Trophoblast cell (in vitro differentiated cells and primary cell): Measurements from ENCODE around the gene ARNT2.
"Not testable (repeated sequence)": the region's sequence is repeated elsewhere in the genome, so short reads cannot be mapped to it uniquely, and the experiment has no call there.

ENCODE experiments used
- DNase-seq, 2 donors: peaks; one replicate each; pipeline ENCODE4 v3.0.0-alpha.2; 2016
- H2AFZ ChIP-seq: 2 replicates; pipeline ENCODE4 v1.6.1; 2013; ENCODE audit warnings: low read length, moderate library complexity, mild to moderate bottlenecking; ENCODE audit not compliant: insufficient read depth, poor library complexity
- H2AK5ac ChIP-seq: 2 replicates; pipeline ENCODE4 v1.6.1; 2013; ENCODE audit warnings: mild to moderate bottlenecking, low read length
- H2BK120ac ChIP-seq: 2 replicates; pipeline ENCODE4 v1.6.1; 2013; ENCODE audit warnings: low read length, mild to moderate bottlenecking, moderate library complexity; ENCODE audit not compliant: insufficient read depth, poor library complexity
- H2BK12ac ChIP-seq: 2 replicates; pipeline ENCODE4 v1.6.1; 2013; ENCODE audit warnings: mild to moderate bottlenecking, low read length, moderate library complexity
- H2BK5ac ChIP-seq: 2 replicates; pipeline ENCODE4 v1.6.1; 2013; ENCODE audit warnings: low read length, low read depth, moderate library complexity, mild to moderate bottlenecking; ENCODE audit not compliant: poor library complexity
- H3K14ac ChIP-seq: 2 replicates; pipeline ENCODE4 v1.6.1; 2013; ENCODE audit warnings: mild to moderate bottlenecking, low read length
- H3K18ac ChIP-seq: 2 replicates; pipeline ENCODE4 v1.6.1; 2013; ENCODE audit warnings: mild to moderate bottlenecking, low read length
- H3K23ac ChIP-seq: 2 replicates; pipeline ENCODE4 v1.6.1; 2013; ENCODE audit warnings: low read length
- H3K27ac ChIP-seq: 2 replicates; pipeline ENCODE4 v1.5.1; 2013; ENCODE audit warnings: low read depth, mild to moderate bottlenecking, inconsistent platforms, low read length, moderate library complexity
- H3K27me3 ChIP-seq: 2 replicates; pipeline ENCODE4 v1.6.1; 2013; ENCODE audit warnings: inconsistent platforms, mild to moderate bottlenecking, low read length, moderate library complexity; ENCODE audit not compliant: insufficient read depth
- H3K36me3 ChIP-seq, 2 experiments: 1 replicate in 1 of 2; 2 replicates in 1 of 2; pipeline ENCODE4 v1.6.1; 2013; ENCODE audit warnings: low read length in 2 of 2, mild to moderate bottlenecking in 2 of 2, moderate library complexity in 1 of 2; ENCODE audit not compliant: insufficient read depth in 2 of 2, control insufficient read depth in 1 of 2
- H3K4ac ChIP-seq: 2 replicates; pipeline ENCODE4 v1.6.1; 2013; ENCODE audit warnings: low read depth, mild to moderate bottlenecking, low read length, moderate library complexity
- H3K4me1 ChIP-seq, 2 experiments: 1 replicate in 1 of 2; 2 replicates in 1 of 2; pipeline ENCODE4 v1.6.1; 2013; ENCODE audit warnings: low read length in 2 of 2, mild to moderate bottlenecking in 2 of 2, moderate library complexity in 1 of 2; ENCODE audit not compliant: insufficient read depth in 2 of 2, control insufficient read depth in 1 of 2
- H3K4me2 ChIP-seq: 2 replicates; pipeline ENCODE4 v1.6.1; 2013; ENCODE audit warnings: inconsistent platforms, mild to moderate bottlenecking, low read length, moderate library complexity
- H3K4me3 ChIP-seq: 2 replicates; pipeline ENCODE4 v1.5.1; 2013; ENCODE audit warnings: mild to moderate bottlenecking, low read depth, low read length, inconsistent platforms
- H3K79me1 ChIP-seq: one replicate; pipeline ENCODE4 v1.6.1; 2013; ENCODE audit warnings: low read length
- H3K79me2 ChIP-seq: 2 replicates; pipeline ENCODE4 v1.6.1; 2013; ENCODE audit warnings: low read length, mild to moderate bottlenecking; ENCODE audit not compliant: control insufficient read depth, insufficient read depth, poor library complexity
- H3K9ac ChIP-seq: 2 replicates; pipeline ENCODE4 v1.6.1; 2013; ENCODE audit warnings: mild to moderate bottlenecking, low read length
- H3K9me3 ChIP-seq: 2 replicates; pipeline ENCODE4 v1.6.1; 2013; ENCODE audit warnings: low read depth, mild to moderate bottlenecking, control low read depth, inconsistent platforms, low read length; ENCODE audit not compliant: insufficient read depth
- H4K12ac ChIP-seq: 2 replicates; pipeline ENCODE4 v1.6.1; 2013; ENCODE audit warnings: low read depth, mild to moderate bottlenecking, low read length, moderate library complexity
- H4K8ac ChIP-seq: 2 replicates; pipeline ENCODE4 v1.6.1; 2013; ENCODE audit warnings: low read depth, mild to moderate bottlenecking, low read length, moderate library complexity
- H4K91ac ChIP-seq: one replicate; pipeline ENCODE4 v1.6.1; 2013; ENCODE audit warnings: low read depth, mild to moderate bottlenecking, low read length, moderate library complexity
- WGBS: extraction: QIAGEN DNeasy Blood & Tissue Kit; methylation state at CpG from one replicate; pipeline ENCODE4 v1.1.7; 2013; ENCODE audit warnings: missing lambda C conversion rate; ENCODE audit not compliant: insufficient read length, insufficient coverage; ENCODE audit errors: extremely low coverage; 5-methylcytosine and 5-hydroxymethylcytosine counted together

Gene ARNT2

GRCh38 chr15:80509800-80510199 lies 105.6 kb downstream of the ARNT2 start:
- no peak overlapping the region for H2BK12ac ChIP-seq
- H3K79me2 ChIP-seq, result no peaks in the 10 kb centered on the region
- H3K18ac ChIP-seq, result no peak overlapping the region
- no peak for DNase-seq
- H3K36me3 ChIP-seq, result no peaks in the 10 kb centered on the region
- no peaks in the 10 kb centered on the region for H3K27me3 ChIP-seq
- H3K79me1 ChIP-seq, result no peaks in the 10 kb centered on the region
- no peak overlapping the region for H3K4me3 ChIP-seq
- no peak overlapping the region for H3K4me2 ChIP-seq
- peaks cover 3 to 5% of the 10 kb centered on the region in 2 experiments for H3K4me1 ChIP-seq
- no peak overlapping the region for H2BK5ac ChIP-seq
- no peak overlapping the region for H2AFZ ChIP-seq
- H3K14ac ChIP-seq, result no peak overlapping the region
- no peak overlapping the region for H3K23ac ChIP-seq
- no peak overlapping the region for H4K12ac ChIP-seq
- H3K27ac ChIP-seq, result no peak overlapping the region
- no peaks in the 10 kb centered on the region for H3K9me3 ChIP-seq
- H4K91ac ChIP-seq, result no peak overlapping the region
- no peak overlapping the region for H4K8ac ChIP-seq
- H2AK5ac ChIP-seq, result no peak overlapping the region
- H2BK120ac ChIP-seq, result no peak overlapping the region
- H3K4ac ChIP-seq, result no peak overlapping the region
- no peak overlapping the region for H3K9ac ChIP-seq
- no CpG with 5 or more reads among the region's 5 CpGs for WGBS

- H2BK12ac ChIP-seq, H3K79me1 ChIP-seq, H4K12ac ChIP-seq, H4K91ac ChIP-seq, H3K36me3 ChIP-seq, H3K27me3 ChIP-seq, H2BK120ac ChIP-seq, H4K8ac ChIP-seq, H2BK5ac ChIP-seq, DNase-seq, H2AK5ac ChIP-seq, H3K79me2 ChIP-seq, H3K4me1 ChIP-seq, H3K9ac ChIP-seq, H3K9me3 ChIP-seq, H3K18ac ChIP-seq, H3K27ac ChIP-seq, H3K4me3 ChIP-seq, H3K14ac ChIP-seq, H3K23ac ChIP-seq, H2AFZ ChIP-seq, H3K4ac ChIP-seq, H3K4me2 ChIP-seq: not testable (repeated sequence)
- no CpG with 5 or more reads among the region's 4 CpGs for WGBS
Observed at GRCh38 chr15:80510985-80511384, 106.8 kb downstream of the ARNT2 start.

GRCh38 chr15:80512726-80513660 lies 108.8 kb downstream of the ARNT2 start:
- Histone ChIP-seq H2AK5ac (no peak overlapping the region), H3K79me1 (no peaks in the 10 kb centered on the region), H3K18ac (no peak overlapping the region), H3K4me3 (no peak overlapping the region), H2BK120ac (no peak overlapping the region), H2AFZ (no peak overlapping the region), H4K12ac (no peak overlapping the region), H3K9me3 (no peaks in the 10 kb centered on the region), H4K91ac (no peak overlapping the region), H3K36me3 (no peaks in the 10 kb centered on the region), H2BK12ac (no peak overlapping the region), H3K4ac (no peak overlapping the region), H3K9ac (no peak overlapping the region), H3K4me2 (no peak overlapping the region), H3K27ac (no peak overlapping the region), H3K79me2 (no peaks in the 10 kb centered on the region), H3K27me3 (no peaks in the 10 kb centered on the region), H4K8ac (no peak overlapping the region), H3K23ac (no peak overlapping the region), H3K4me1 (no peaks in the 10 kb centered on the region), H2BK5ac (no peak overlapping the region), H3K14ac (no peak overlapping the region)
- WGBS, result no CpG with 5 or more reads among the region's 4 CpGs
- DNase-seq, result peak in 1 of 2 donors; percentile 24

GRCh38 chr15:80514071-80514780 lies 110.0 kb downstream of the ARNT2 start:
- Histone ChIP-seq H4K8ac (no peak overlapping the region), H3K79me1 (no peaks in the 10 kb centered on the region), H2AFZ (no peak overlapping the region), H2BK12ac (no peak overlapping the region), H3K23ac (no peak overlapping the region), H4K12ac (no peak overlapping the region), H3K18ac (no peak overlapping the region), H3K27me3 (no peaks in the 10 kb centered on the region), H3K27ac (no peak overlapping the region), H3K4me3 (no peak overlapping the region), H2BK120ac (no peak overlapping the region), H3K9ac (no peak overlapping the region), H3K9me3 (no peaks in the 10 kb centered on the region), H4K91ac (no peak overlapping the region), H3K14ac (no peak overlapping the region), H3K4me1 (no peaks in the 10 kb centered on the region), H2BK5ac (no peak overlapping the region), H3K4ac (no peak overlapping the region), H3K36me3 (no peaks in the 10 kb centered on the region), H2AK5ac (no peak overlapping the region), H3K4me2 (no peak overlapping the region), H3K79me2 (no peaks in the 10 kb centered on the region)
- no CpG with 5 or more reads among the region's 10 CpGs for WGBS
- peak; percentile 41 to 64 for DNase-seq
